ENCODE data around the gene BOD1L2.

Gene BOD1L2

DNA sequence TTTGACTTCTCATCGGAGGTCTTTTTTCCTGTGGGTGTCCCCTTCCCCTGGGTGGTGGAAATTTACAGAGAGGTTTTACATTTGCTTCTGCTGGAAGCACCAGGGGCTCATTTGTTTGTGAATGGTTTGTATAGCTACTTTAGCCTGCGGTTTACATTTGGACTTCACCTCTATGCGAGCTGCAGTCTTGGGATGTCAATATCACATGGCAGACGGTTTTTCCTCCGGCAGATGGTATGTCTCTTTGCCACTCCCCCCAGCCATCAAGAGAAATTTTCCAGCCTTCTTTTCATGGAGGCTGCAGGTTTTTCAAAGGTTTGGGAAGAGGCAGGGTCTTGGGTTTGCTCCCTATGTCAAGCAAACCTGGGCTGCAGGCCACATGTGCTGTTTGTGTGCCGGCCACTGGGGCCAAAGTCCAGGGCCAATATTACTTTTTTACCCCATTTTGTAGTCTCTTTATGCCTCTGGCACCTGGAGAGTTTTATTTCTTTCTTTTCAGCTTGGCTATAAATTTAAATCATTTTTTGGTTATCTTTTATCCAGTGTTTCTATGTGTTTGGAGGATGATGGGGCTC is 23.9 kb upstream of the BOD1L2 start:
- Histone ChIP-seq H3K4me1 (ENCODE audit: insufficient read depth, low read length, poor library complexity, severe bottlenecking) (no peaks in the 10 kb centered on the region), H3K36me3 (ENCODE audit: insufficient read depth, low read length) (no peaks in the 10 kb centered on the region), H3K9ac (ENCODE audit: low read depth, low read length, poor library complexity, severe bottlenecking) (no peak overlapping the region), H4K20me1 (ENCODE audit: insufficient read depth, low read length, poor library complexity, severe bottlenecking) (no peaks in the 10 kb centered on the region), H3F3A (ENCODE audit: low read depth) (no peaks in the 10 kb centered on the region), H3K9me3 (ENCODE audit: insufficient read depth, low read depth, low read length) (no peaks in the 10 kb centered on the region), H3K79me2 (ENCODE audit: insufficient read depth, low read length) (no peaks in the 10 kb centered on the region), H2AFZ (ENCODE audit: low read length) (no peak overlapping the region), H3K9me2 (replicated peaks; ENCODE audit: low read depth, low read length) (no peaks in the 10 kb centered on the region), H3K4me3 (ENCODE audit: low read length, poor library complexity, severe bottlenecking) (no peak overlapping the region), H3K4me2 (ENCODE audit: low read depth, low read length, poor library complexity, severe bottlenecking) (no peak overlapping the region), H3K27me3 (ENCODE audit: insufficient read depth, low read length, poor library complexity, severe bottlenecking) (no peaks in the 10 kb centered on the region)
- no peak for TF ChIP-seq EZH2phosphoT487 (IDR thresholded peaks at IDR 0.05; ENCODE audit: borderline replicate concordance)
- TF ChIP-seq CTCF (conservative IDR thresholded peaks at IDR 0.05; ENCODE audit: low read length), result no peak

DNA sequence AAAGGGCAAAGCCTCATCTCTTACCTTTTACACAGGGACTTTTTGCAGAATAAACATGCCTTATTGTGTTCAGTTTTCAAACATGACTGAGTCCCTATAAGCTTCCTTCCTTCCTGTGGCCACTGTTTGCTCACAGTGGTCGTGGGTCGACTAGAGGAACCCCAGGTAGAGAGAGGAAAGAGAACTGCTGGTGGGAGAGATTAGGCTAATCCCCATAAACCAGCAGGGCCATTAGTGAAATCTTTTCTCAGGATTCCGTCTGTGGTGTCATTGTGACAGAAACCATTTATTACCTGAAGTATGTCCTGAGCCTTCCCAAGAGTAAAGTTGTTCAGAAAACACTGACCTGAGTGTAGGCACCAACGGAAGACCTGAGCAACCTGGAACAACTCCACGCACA is 21.3 kb upstream of the BOD1L2 start:
- H3K79me2 ChIP-seq (ENCODE audit: insufficient read depth, low read length), result no peaks in the 10 kb centered on the region
- H3K36me3 ChIP-seq (ENCODE audit: insufficient read depth, low read length), result no peaks in the 10 kb centered on the region
- no peaks in the 10 kb centered on the region for H3F3A ChIP-seq (ENCODE audit: low read depth)
- H3K9ac ChIP-seq (ENCODE audit: low read depth, low read length, poor library complexity, severe bottlenecking), result no peak overlapping the region
- H3K27me3 ChIP-seq (ENCODE audit: insufficient read depth, low read length, poor library complexity, severe bottlenecking), result no peaks in the 10 kb centered on the region
- no peak overlapping the region for H3K4me2 ChIP-seq (ENCODE audit: low read depth, low read length, poor library complexity, severe bottlenecking)
- no peak overlapping the region for H2AFZ ChIP-seq (ENCODE audit: low read length)
- no peaks in the 10 kb centered on the region for H3K9me3 ChIP-seq (ENCODE audit: insufficient read depth, low read depth, low read length)
- no peaks in the 10 kb centered on the region for H3K9me2 ChIP-seq (replicated peaks; ENCODE audit: low read depth, low read length)
- TF ChIP-seq EZH2phosphoT487 (IDR thresholded peaks at IDR 0.05; ENCODE audit: borderline replicate concordance) (no peak), CTCF (conservative IDR thresholded peaks at IDR 0.05; ENCODE audit: low read length) (no peak)
- H3K4me3 ChIP-seq (ENCODE audit: low read length, poor library complexity, severe bottlenecking), result no peak overlapping the region
- no peaks in the 10 kb centered on the region for H3K4me1 ChIP-seq (ENCODE audit: insufficient read depth, low read length, poor library complexity, severe bottlenecking)
- H4K20me1 ChIP-seq (ENCODE audit: insufficient read depth, low read length, poor library complexity, severe bottlenecking), result no peaks in the 10 kb centered on the region

- no peaks in the 10 kb centered on the region for H3K27me3 ChIP-seq (ENCODE audit: insufficient read depth, low read length, poor library complexity, severe bottlenecking)
Measured at GRCh38 chr18:57128220-57128932, 18.5 kb upstream of the BOD1L2 start.

More at GRCh38 chr18:57128220-57128932, 18.5 kb upstream of the BOD1L2 start:
- no peak for TF ChIP-seq EZH2phosphoT487 (IDR thresholded peaks at IDR 0.05; ENCODE audit: borderline replicate concordance)
- no peak for TF ChIP-seq CTCF (conservative IDR thresholded peaks at IDR 0.05; ENCODE audit: low read length)
- Histone ChIP-seq H4K20me1 (ENCODE audit: insufficient read depth, low read length, poor library complexity, severe bottlenecking) (no peaks in the 10 kb centered on the region), H3K9ac (ENCODE audit: low read depth, low read length, poor library complexity, severe bottlenecking) (no peak overlapping the region), H2AFZ (ENCODE audit: low read length) (no peak overlapping the region), H3K79me2 (ENCODE audit: insufficient read depth, low read length) (no peaks in the 10 kb centered on the region), H3K4me3 (ENCODE audit: low read length, poor library complexity, severe bottlenecking) (no peak overlapping the region), H3F3A (ENCODE audit: low read depth) (no peaks in the 10 kb centered on the region), H3K36me3 (ENCODE audit: insufficient read depth, low read length) (no peaks in the 10 kb centered on the region), H3K4me2 (ENCODE audit: low read depth, low read length, poor library complexity, severe bottlenecking) (no peak overlapping the region), H3K4me1 (ENCODE audit: insufficient read depth, low read length, poor library complexity, severe bottlenecking) (no peaks in the 10 kb centered on the region), H3K9me2 (replicated peaks; ENCODE audit: low read depth, low read length) (no peaks in the 10 kb centered on the region), H3K9me3 (ENCODE audit: insufficient read depth, low read depth, low read length) (no peaks in the 10 kb centered on the region)

All from Loucy (cell line).